ENCODE data around the gene NEO1.

DNA sequence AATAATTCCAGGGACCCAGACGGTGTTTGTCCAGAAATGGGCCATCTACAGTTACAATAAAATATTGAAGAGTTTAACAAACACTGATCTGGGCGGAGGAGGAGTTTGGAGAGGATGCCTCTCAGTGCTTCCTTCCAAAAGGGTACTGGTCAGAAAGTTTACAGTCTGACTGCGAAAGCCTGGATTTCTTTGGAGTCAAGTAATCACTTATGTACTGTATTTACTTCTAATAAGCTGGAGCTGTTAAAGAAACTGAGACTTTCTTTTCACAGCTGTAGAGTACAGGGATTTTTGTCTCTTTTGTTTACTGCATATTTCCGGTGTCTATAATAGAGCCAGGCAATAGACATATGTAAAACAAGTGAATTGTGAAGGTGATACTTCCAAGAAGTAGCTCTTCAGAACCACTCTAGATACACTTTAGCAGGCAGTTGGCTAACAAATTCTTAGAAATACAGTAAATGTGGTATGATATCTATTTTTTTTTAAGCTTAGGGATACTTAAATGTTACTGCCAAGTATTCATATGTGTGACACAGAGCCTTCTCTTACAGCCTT is 22.1 kb upstream of the NEO1 start:
- no peak for TF ChIP-seq POLR2A (IDR thresholded peaks at IDR 0.05)
- TF ChIP-seq, protein P1, sequence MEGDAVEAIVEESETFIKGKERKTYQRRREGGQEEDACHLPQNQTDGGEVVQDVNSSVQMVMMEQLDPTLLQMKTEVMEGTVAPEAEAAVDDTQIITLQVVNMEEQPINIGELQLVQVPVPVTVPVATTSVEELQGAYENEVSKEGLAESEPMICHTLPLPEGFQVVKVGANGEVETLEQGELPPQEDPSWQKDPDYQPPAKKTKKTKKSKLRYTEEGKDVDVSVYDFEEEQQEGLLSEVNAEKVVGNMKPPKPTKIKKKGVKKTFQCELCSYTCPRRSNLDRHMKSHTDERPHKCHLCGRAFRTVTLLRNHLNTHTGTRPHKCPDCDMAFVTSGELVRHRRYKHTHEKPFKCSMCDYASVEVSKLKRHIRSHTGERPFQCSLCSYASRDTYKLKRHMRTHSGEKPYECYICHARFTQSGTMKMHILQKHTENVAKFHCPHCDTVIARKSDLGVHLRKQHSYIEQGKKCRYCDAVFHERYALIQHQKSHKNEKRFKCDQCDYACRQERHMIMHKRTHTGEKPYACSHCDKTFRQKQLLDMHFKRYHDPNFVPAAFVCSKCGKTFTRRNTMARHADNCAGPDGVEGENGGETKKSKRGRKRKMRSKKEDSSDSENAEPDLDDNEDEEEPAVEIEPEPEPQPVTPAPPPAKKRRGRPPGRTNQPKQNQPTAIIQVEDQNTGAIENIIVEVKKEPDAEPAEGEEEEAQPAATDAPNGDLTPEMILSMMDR (IDR thresholded peaks at IDR 0.05) = no peak

Measured in uterus (tissue), 2 donors.